GM19328 (cell line): Measurements from ENCODE around the gene HOXD13.

Experiments used
- ATAC-seq: cut with Tn5 transposase; IDR thresholded peaks from one replicate; pipeline ENCODE4 v1.9.1; 2021; ENCODE audit warnings: mild to moderate bottlenecking, moderate library complexity; ENCODE audit not compliant: unreplicated experiment

The HOXD13 gene

DNA sequence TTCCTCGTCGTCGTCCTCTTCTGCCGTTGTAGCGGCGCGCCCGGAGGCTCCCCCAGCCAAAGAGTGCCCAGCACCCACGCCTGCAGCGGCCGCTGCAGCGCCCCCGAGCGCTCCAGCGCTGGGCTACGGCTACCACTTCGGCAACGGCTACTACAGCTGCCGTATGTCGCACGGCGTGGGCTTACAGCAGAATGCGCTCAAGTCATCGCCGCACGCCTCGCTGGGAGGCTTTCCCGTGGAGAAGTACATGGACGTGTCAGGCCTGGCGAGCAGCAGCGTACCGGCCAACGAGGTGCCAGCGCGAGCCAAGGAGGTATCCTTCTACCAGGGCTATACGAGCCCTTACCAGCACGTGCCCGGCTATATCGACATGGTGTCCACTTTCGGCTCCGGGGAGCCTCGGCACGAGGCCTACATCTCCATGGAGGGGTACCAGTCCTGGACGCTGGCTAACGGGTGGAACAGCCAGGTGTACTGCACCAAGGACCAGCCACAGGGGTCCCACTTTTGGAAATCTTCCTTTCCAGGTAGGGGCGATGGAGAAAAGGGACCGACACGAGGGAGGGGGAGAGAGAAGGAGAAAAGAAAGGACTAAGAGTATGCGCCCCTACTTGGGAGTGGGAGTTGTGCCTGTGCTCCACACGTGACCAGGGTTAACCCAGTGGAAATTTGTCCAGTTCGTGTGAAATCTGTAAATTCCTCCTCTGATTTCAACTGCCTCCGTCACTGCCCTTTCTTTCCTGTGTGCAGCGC, 800 bp downstream of the HOXD13 start:
- ATAC-seq = no peak

DNA sequence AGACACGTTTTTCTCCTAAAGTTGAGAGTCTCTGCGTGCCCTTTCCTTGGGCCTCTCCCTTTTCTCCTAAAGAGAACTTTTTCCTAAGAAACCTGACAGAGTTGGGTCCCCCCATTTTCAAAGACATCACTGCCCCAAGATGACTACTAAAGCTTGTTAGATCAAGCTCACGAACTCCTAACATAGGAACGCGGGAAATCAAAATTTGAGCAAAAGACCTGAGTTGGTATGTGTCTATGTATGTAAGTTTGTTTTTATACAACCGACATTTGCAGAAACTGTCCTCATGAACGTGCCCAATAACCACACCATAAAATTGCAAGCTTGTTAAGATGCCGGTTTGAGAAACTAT, 1.4 kb downstream of the HOXD13 start:
- ATAC-seq = no peak

DNA sequence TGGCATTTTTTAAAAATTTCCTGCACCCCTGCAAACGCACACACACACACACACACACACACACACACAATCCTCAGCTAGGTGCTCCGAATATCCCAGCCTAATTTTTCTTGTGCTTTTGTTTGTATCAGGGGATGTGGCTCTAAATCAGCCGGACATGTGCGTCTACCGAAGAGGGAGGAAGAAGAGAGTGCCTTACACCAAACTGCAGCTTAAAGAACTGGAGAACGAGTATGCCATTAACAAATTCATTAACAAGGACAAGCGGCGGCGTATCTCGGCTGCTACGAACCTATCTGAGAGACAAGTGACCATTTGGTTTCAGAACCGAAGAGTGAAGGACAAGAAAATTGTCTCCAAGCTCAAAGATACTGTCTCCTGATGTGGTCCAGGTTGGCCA, 1.8 kb downstream of the HOXD13 start:
- ATAC-seq = no peak

DNA sequence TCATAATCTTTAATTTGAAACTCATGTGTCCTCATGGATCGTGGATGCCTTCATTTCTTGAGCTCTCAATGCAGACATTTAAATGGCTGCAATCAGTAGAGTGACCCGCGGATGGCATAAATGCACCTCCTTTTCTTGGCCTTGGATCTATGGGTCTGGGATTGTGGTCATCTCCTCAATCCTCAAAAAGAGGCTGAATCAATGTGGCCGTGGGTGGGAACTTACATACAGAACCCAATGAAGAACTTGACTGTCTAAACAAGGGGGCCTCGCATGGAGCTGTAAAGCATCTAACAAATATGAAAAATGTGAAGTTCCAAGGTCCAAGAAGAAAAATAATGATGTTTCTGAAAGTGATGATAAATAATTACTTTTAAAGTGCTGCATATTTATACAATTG, 2.9 kb downstream of the HOXD13 start:
- no peak for ATAC-seq

GRCh38 chr2:176096243-176096985, 3.9 kb downstream of the HOXD13 start:
- no peak for ATAC-seq

DNA sequence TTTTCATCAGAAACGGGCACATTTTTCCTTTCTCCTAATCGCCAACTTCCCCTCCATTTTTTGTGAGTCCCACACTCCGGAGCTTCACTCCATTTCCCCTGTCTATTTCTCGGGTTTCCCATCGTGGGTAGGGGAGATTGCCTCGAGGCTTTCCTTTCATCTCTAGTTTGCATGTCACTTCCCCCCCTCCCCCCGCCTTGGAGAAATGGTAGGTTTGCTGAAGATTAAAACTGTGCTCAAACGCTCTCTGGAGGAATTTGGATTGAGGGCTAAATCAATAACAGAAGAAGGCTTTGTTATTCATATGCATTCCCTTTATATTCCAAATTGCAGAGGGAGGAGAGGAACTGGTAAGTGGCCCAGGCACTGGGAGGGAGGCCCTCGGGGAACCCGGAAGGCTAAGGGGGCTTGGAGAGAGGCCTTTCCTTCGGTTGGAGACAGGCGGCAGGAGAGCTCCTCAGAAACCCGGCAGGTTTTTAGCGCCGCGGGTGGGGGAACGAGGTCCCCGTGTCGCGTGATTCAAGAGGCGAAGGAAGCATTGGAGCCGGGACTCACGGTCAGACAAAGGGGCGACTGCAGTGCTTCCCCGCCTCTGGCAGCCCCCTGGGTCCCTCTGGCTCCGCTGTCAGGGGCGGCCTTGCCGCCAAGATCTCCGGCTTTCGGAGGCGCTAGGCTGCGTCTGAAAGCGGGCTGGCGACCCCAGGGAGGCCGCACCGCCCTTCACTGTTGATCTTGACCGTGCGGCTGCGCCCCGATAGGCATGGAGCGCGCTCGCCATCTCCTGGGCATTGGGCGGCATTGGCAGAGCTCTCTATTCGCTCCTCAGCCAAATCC, 4.7 kb downstream of the HOXD13 start:
- ATAC-seq = no peak

DNA sequence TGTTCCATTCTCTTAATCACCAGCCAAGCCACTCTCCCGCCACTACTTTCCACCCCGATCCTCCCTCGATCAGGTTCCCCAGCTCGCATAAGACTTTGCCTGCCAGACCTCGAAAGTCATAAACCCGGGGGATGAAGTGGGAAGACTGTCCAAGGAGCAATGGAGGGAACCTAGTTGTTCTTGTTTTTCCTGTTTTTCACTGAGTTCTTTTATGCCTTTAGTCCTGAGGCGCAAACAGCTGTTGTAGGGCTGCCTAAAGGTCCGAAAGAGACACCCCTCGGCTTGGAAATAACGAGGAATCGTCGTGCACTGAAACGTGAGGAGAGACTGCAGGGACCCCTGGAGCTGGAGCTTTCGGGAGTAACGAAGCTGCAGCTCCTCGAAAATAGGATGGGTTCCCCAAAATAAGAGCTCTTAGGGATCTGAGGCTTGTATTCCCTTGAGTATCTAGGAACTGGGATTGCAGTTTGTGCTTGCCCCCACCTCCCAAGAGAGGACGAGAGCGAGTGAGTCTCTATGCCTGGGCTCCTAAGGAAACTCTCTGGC, 5.4 kb downstream of the HOXD13 start:
- ATAC-seq = no peak

GRCh38 chr2:176098366-176099158, 6.0 kb downstream of the HOXD13 start:
- ATAC-seq = no peak

DNA sequence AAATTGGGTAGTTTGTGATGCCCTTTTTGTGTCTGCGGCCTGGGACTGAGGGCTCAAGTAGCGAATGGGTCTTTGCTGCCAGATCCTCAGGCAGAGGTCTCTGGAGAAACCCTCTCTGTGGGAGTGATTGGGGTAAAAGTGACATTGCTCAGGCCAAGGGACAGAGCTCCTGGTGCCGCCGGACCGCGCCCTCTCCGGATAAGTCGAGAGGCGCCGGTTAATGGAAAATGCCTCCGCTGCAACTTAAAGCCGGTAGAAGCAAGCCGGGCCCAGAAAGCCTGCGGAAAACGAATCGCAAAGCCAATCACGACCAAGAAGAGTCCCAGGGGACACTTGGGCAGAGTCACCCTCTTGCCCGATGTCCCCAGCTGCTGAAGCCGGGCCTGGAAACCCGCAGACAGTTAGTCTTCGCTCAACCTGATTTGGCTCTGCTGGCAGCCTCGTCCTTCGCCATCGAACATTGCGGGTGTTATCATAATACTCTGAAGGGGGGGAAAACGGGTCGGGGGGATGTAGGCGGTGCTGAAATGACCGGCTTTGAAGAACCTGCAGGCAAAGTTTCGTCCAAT, 6.7 kb downstream of the HOXD13 start:
- no peak for ATAC-seq

- no peak for ATAC-seq
Observed at GRCh38 chr2:176099728-176100546, 7.4 kb downstream of the HOXD13 start, which contains the start of gene HOXD12. HOXD12 (plus strand) TSS chr2:176099795; CDS start chr2:176099802, 7 bp downstream.

DNA sequence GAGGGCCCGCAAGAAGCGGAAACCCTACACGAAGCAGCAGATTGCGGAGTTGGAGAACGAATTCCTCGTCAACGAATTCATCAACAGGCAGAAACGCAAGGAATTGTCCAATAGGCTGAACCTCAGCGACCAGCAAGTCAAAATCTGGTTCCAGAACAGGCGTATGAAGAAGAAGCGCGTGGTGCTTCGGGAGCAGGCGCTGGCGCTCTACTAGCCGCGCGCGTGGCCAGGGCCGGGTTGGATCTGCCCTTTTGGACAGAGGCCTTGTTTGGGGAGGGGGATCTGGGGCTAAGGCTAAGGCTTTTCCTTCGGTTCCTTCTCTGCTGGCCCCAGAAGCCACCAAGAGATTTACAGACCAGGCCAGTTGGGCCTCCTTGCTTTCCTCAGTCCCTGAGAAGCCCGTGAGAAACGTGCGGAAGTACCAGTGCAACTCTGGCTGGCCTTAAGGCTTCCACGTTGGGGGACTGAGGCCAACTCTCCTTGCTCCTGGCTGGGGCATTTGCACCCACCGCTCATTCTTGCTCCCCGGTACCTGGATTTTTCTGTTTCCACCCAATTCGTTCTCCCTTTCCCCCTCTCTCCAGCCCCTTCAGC, 8.1 kb downstream of the HOXD13 start:
- no peak for ATAC-seq

DNA sequence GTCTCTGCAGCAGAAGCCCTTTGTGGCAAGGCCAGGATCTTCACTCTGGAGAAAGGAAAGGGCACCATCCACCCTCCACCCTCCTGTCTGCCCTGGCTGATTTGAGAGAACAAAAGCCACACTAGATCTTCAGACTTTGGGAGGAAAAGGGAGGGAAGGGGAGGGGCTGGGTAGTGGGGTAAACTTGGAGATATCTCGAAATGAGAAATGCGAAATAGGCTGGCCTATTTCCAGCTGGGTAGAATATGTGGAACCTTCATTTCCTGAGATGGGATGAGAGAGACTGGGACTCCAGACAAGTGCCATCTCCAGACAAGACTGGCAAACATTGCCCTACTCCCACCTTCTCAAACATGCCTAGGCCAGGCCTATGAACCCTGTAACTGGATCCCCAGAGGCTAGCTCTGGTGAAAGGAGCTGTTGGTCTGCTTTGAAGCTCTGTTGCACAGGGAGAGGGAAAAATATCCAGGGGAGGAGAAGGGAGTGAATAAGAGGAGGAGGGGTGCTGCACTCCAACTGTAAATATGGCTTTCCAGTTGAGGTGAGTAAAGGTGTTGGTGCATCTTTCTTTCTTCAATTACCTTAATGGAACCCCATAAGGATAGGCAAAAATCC, 8.8 kb downstream of the HOXD13 start:
- ATAC-seq = no peak

GRCh38 chr2:176101842-176102241, 9.3 kb downstream of the HOXD13 start:
- ATAC-seq = no peak

DNA sequence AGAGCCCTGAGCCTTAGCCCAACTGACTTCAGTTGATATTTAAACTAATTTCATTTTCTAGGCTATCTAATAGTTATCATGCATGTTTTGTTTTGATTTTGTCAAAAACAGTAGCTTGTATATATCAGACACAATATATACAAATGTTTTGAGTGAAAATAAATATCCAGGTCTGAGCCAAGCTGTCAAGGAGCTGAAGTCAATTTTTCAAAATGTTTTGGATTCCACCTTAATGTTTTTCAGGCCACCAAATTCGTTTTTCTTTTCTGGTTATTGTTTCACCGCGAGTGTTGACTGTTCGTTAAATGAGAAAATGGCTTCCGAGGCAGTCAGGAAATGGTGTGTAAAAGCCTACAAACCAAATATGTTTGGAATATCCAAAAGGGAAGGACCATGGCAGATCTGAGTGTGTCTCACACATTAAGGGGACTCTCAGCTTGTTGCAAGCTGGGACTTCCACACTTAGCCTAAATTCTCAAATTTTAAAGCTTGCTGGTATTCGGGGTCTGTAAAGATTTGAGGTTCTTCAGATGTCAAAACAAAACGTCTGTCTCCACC, 9.9 kb downstream of the HOXD13 start:
- no peak for ATAC-seq

DNA sequence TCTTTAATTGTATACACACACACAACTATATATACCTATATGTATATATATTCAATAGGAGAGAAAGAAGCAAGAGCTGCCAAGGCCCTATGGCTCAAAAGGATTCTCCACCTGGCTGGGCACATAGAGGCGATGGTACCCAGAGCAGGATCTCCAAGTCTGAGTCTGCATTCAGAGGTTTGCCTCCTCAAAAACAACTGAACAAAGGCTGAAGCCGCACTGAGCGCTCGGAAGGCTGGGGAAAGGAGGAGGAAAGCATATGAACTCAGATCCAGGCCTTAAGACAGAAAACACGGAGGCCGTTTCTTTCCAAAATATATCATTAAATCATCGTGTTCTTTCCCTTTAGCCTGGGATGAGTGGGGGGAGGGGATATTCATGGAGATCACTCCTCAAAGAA, 10.7 kb downstream of the HOXD13 start:
- no peak for ATAC-seq

DNA sequence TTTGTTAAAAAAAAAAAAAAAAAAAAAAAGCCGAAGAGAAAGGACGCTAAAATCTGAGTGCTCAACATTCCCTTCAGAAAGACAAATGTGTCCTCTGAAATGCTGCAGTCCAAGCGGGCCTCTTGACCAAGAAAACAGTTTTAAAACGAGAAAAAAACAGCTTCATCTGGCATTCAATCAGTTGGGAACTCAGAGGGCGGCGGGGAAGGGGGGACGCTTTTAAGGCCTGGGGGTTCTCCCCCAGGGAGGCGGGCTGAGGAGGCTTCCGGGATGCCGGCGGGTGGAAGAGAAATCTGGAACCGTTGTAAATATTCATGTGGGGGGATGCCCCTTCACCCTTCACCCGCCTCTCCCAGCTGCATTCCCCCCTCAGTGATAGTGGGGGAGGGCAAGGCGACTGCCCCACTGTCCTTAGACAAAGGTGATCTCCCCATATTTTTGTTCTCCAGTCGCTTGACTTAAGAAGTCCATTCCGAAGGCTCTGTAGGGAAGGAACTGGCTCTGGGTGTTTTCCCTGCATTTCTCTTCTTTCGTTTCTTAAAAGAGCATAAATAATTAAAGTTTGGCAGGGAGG, 11.3 kb downstream of the HOXD13 start:
- no peak for ATAC-seq

- ATAC-seq = no peak
Observed at GRCh38 chr2:176104316-176105077, 12.0 kb downstream of the HOXD13 start.
